LNCAP (cell line): ENCODE measurements around the gene GABRG3.

Experiments used
- TF ChIP-seq, protein P1 (sequence below): fragments of 450-650 bp; IDR thresholded peaks from 2 replicates; pipeline ENCODE4 v1.5.1; 2017; ENCODE audit warnings: mild to moderate bottlenecking

The GABRG3 gene

DNA sequence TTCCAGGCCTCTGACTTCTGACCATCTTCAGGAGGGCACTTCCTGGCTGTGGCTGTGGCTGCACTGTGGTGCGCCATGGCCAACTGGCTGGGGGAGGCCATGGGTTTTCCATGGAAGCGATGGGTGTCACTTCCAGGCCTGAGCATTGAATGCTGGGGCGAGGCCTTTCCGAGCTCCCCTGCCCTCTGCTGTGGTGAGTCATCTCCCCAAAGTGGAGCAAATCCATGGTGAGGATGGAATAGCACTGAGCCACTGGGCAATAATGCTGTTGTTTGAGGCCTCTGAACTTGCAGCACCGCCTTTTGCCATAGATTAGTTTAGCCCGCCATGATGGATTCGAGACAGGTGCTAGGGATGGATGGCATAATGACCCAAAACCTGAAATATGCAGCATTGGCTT lies 155.5 kb downstream of the GABRG3 start:
- TF ChIP-seq, protein P1, sequence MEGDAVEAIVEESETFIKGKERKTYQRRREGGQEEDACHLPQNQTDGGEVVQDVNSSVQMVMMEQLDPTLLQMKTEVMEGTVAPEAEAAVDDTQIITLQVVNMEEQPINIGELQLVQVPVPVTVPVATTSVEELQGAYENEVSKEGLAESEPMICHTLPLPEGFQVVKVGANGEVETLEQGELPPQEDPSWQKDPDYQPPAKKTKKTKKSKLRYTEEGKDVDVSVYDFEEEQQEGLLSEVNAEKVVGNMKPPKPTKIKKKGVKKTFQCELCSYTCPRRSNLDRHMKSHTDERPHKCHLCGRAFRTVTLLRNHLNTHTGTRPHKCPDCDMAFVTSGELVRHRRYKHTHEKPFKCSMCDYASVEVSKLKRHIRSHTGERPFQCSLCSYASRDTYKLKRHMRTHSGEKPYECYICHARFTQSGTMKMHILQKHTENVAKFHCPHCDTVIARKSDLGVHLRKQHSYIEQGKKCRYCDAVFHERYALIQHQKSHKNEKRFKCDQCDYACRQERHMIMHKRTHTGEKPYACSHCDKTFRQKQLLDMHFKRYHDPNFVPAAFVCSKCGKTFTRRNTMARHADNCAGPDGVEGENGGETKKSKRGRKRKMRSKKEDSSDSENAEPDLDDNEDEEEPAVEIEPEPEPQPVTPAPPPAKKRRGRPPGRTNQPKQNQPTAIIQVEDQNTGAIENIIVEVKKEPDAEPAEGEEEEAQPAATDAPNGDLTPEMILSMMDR: no peak

DNA sequence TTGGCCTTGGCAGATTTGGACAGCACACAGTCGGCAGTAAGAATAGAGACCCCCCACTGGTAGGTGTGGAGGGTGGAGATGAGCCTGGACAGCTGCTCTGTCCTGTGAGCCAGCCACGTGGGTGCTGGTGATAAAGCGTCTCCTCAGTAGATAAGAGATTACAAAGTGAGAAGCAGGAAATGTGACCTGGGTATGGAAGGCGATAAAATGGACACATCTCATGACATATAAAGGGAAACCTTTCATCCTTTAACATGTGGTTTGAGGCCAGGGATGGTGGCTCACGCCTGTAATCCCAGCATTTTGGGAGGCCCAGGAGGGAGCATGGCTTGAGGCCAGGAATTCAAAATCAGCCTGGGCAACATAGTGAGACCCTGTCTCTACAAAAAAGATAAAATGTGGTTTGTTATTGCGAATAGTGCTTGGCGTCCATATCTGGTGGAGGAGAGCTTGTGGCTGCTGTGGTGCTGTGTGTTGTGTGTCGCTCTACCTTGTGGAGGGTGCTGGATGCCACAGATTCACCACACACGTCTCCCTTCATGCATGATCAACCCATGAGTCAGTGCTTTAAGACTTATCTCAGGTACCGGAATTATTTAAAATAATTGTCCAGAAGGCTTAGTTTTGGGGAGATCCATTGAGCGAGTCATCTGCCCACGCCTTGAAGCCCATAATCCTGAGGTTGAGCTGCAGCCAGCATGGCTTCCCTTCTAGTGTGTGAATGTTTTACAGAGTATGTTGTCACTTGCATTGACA lies 157.0 kb downstream of the GABRG3 start:
- TF ChIP-seq, protein P1: no peak

DNA sequence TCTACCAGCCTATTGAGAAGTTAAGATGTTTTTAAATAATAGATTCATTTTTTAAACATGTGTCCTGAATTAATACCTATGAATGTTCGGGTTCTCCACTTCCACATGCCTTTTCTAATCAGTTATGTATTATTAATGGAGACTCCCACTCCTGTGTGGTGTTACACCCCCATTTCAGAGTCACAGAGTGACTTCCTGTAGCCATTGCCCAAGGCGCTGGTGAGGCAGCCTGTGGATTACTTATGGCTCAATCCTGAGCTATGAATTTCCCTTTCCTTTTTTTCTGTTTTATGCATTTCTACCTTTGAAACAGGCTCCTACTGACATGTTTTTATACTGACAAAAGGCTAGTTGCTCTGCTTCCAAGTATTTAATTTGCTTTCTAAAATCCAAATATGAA lies 162.3 kb downstream of the GABRG3 start:
- TF ChIP-seq, protein P1: no peak

DNA sequence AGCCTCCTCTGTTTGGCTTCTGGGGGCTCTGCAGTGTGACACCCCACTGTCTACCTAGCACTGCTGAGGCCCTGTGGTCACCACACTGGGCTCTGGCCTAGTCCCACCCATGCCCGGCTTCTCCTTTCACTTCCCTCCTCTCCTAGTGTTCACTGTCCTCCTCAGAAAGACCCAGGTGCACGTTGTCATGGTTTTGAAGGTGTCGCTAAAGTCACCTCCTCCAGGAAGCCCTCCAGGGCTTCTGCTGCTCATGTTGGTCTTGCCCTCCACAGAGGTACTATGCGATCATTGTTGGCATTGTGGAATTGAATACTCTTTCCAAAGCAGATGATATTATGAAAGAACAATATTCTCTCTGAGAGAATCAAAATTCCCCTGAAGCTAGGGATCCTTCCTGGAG lies 163.5 kb downstream of the GABRG3 start:
- TF ChIP-seq, protein P1: no peak

- TF ChIP-seq, protein P1: no peak
These were observed 164.2 kb downstream of the GABRG3 start for GRCh38 chr15:27135151-27135550.

DNA sequence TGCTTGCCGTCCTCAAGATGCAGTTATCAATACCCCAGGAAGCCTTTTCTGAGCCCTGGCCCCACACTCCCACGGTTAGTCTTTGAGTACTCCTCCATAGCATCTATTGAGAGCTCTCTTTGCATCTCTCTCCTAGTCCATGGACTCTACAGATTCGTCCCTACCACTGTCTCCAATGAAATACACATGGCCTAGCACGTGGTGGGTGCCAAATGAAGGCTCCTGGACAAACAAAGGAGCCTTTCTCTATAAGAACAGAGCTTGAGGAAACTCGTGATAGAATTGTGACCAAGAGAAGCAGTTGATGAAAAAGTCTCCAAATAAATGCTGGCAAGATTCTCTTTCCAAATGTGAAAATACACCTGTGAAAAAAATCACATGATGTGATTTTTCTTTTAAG lies 166.1 kb downstream of the GABRG3 start:
- TF ChIP-seq, protein P1: no peak

DNA sequence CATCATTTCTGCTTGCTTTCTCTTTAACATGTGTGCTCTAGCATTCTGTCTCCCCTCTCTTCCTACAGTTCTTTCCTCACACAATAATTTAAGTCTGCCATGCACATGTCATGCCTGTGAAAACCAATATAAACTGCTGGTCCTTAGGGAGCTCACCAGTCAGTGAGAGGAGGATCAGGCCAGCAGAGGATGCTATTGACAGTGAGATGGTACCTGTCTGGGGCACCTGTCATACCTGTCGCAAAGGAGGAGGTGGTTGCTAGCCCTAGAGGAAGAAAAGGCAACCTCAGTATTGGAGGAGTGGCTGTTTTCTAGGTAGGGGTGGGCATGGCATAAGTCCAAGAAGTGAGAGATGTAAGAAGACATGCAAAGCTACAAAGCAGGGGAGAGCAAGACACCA lies 194.6 kb downstream of the GABRG3 start:
- TF ChIP-seq, protein P1: no peak

DNA sequence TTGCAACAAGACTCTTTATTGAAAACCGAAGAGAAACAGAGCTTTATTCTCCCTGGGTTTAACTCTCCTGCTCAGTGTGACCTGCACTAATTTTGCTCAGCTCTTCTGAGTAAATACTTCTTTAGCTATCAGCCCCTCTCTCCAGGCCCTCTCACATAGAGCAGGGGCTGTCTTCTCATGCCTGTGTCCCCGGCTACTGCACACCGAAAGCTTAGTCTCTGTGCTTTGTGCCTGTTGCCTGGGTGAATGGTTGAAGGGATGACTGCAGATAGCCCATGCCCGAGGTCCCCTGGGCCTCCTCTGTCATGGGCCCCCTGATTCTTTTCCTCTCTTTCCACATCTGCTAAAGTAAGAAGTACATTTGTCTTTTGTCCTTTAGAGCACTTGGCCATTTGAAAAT lies 195.9 kb downstream of the GABRG3 start:
- TF ChIP-seq, protein P1: no peak
